ENCODE results near the gene CAMK1G. TPM values are rescaled to one million over a fixed set of nuclear protein-coding genes. Genes with fewer than 3 reads are reported as not detected.
A peak's percentile ranks its signal among the peaks of the same experiment; 100 is the strongest.

The CAMK1G gene
- total and polyA plus RNA-seq, 9 of the 15 experiments (the other 6 are each of a cell fraction or from before 2014, with no cell fraction given): not detected

DNA sequence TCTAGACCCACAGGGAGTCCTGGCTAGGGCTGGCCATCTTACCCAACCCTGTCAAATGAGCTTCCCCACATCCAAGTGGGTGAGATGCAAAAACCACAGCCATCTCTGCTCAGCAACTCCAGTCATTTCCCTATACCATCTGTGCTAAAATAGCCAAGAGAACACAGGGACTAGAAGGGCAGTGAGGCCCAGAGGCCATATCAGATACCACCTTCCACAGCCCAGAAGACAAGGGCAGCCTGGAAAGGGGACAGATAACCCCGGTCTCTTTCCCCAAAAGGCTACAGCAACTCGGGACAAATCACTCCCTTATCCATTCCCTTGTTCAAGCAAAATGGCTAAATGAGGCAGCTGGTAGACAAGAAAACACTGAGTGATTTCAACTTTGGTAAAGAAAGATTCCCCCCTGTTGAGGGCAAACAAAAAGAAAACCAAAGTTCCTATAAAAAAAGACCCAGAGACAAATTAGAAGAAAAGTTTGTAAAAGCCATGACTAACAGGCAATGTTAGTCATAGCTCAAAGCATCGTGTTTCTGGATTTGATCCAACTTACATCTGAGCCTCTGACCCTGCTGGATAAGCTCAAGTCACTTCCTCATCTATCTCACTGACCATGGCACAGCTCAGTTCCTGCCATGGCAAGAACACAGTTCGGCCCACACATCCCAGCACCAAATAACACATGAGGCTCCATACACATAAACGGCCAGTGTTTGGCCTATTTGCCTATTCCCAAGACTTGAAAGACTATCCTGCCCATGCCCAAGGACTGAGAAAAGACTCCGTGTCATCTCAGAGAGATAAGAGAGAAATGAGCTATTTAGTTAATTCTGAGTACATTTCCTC is 65.6 kb downstream of the CAMK1G start:
- no peaks in the 10 kb centered on the region for H3K9me3 ChIP-seq (replicated peaks; ENCODE audit: control insufficient read depth, insufficient read depth, low read depth, low read length)
- no peaks in the 10 kb centered on the region for H3K27me3 ChIP-seq (ENCODE audit: control insufficient read depth in 2 of 2, insufficient read depth in 2 of 2, low read length in 2 of 2)
- peaks cover 56 to 89% of the 10 kb centered on the region in 2 experiments for H3K4me1 ChIP-seq (replicated peaks in 1 of 2; ENCODE audit: control insufficient read depth in 2 of 2, insufficient read depth in 2 of 2, low read length in 2 of 2)
- peak overlapping the region; percentile 75; the same call in 2 of the 3 replicates for H3K27ac ChIP-seq (ENCODE audit: extremely low read depth, low read depth, low read length)
- H3K9me1 ChIP-seq (ENCODE audit: control insufficient read depth, insufficient read depth, low read length): no peaks in the 10 kb centered on the region
- DNase-seq (ENCODE audit: extremely low read depth in 1 of 4, low spot score in 3 of 4) (peak; percentile 46 to 86 (median 56)), ATAC-seq (peak; percentile 41), FAIRE-seq (peak; percentile 89)
- no TSS peak for BruUV-seq (replicated peaks)
- H3K9ac ChIP-seq (ENCODE audit: insufficient read depth in 1 of 2, low read depth in 2 of 2, low read length in 2 of 2): peak overlapping the region in 1 of 2 experiments; percentile 20; a peak in 2 of 4 replicates
- peak overlapping the region; percentile 18 for H2AFZ ChIP-seq (ENCODE audit: low read depth, low read length)
- peak overlapping the region; percentile 70 for H3K4me2 ChIP-seq (ENCODE audit: insufficient read depth, low read length)
- CTCF ChIA-PET (ENCODE audit: low intra/inter-chr PET ratio): no interaction called here
- POLR2A ChIA-PET: interaction anchor here (0.6 to 1.8 kb wide), 11 partner anchors 7 to 1589 kb away, joined by 3 to 6 read pairs (median 4); partner anchors contain the start of gene G0S2
- no peaks in the 10 kb centered on the region for H3K79me2 ChIP-seq (ENCODE audit: control insufficient read depth, insufficient read depth, low read length)
- H4K20me1 ChIP-seq (replicated peaks; ENCODE audit: control insufficient read depth, insufficient read depth, low read length): no peaks in the 10 kb centered on the region
- H3K4me3 ChIP-seq: no peak overlapping the region
- intact Hi-C loops (cut with micrococcal nuclease): no loop called here
- 3% methylated on average over 6 of the region's 6 CpGs for WGBS (ENCODE audit: insufficient coverage, low coverage, missing lambda C conversion rate)
- in situ Hi-C loops (cut with MboI): no loop called here
- no peaks in the 10 kb centered on the region for H3K36me3 ChIP-seq (ENCODE audit: control insufficient read depth, insufficient read depth, low read length)
- 0 out of 2 replicates have a peak, but pooled peaks have one; percentile 40 for TF ChIP-seq ZNF311 (CRISPR knock-in tag; IDR thresholded peaks at IDR 0.05)
- no peak for TF ChIP-seq TCF7 (IDR thresholded peaks at IDR 0.05; ENCODE audit: borderline replicate concordance)
- no peak for TF ChIP-seq ATF1 (CRISPR knock-in tag; IDR thresholded peaks at IDR 0.05)
- TF ChIP-seq ATF1 (tag; IDR thresholded peaks at IDR 0.05): peak; percentile 30; the same call in 1 of the 2 replicates
- 0 out of 2 replicates have a peak, but pooled peaks have one; percentile 59 for TF ChIP-seq ZNF584 (CRISPR knock-in tag; IDR thresholded peaks at IDR 0.05; ENCODE audit: low read depth)
- no peak for TF ChIP-seq HSF4 (CRISPR knock-in tag; IDR thresholded peaks at IDR 0.05; ENCODE audit: borderline replicate concordance)
- no peak for TF ChIP-seq ZNF57 (CRISPR knock-in tag; IDR thresholded peaks at IDR 0.05)
- TF ChIP-seq, protein P1, sequence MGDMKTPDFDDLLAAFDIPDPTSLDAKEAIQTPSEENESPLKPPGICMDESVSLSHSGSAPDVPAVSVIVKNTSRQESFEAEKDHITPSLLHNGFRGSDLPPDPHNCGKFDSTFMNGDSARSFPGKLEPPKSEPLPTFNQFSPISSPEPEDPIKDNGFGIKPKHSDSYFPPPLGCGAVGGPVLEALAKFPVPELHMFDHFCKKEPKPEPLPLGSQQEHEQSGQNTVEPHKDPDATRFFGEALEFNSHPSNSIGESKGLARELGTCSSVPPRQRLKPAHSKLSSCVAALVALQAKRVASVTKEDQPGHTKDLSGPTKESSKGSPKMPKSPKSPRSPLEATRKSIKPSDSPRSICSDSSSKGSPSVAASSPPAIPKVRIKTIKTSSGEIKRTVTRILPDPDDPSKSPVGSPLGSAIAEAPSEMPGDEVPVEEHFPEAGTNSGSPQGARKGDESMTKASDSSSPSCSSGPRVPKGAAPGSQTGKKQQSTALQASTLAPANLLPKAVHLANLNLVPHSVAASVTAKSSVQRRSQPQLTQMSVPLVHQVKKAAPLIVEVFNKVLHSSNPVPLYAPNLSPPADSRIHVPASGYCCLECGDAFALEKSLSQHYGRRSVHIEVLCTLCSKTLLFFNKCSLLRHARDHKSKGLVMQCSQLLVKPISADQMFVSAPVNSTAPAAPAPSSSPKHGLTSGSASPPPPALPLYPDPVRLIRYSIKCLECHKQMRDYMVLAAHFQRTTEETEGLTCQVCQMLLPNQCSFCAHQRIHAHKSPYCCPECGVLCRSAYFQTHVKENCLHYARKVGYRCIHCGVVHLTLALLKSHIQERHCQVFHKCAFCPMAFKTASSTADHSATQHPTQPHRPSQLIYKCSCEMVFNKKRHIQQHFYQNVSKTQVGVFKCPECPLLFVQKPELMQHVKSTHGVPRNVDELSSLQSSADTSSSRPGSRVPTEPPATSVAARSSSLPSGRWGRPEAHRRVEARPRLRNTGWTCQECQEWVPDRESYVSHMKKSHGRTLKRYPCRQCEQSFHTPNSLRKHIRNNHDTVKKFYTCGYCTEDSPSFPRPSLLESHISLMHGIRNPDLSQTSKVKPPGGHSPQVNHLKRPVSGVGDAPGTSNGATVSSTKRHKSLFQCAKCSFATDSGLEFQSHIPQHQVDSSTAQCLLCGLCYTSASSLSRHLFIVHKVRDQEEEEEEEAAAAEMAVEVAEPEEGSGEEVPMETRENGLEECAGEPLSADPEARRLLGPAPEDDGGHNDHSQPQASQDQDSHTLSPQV (IDR thresholded peaks at IDR 0.05): peak; percentile 93
- no peak for TF ChIP-seq CHD4 (IDR thresholded peaks at IDR 0.05; ENCODE audit: insufficient read depth, insufficient replicate concordance, low read depth, low read length, poor library complexity, severe bottlenecking)
- TF ChIP-seq, protein P2, sequence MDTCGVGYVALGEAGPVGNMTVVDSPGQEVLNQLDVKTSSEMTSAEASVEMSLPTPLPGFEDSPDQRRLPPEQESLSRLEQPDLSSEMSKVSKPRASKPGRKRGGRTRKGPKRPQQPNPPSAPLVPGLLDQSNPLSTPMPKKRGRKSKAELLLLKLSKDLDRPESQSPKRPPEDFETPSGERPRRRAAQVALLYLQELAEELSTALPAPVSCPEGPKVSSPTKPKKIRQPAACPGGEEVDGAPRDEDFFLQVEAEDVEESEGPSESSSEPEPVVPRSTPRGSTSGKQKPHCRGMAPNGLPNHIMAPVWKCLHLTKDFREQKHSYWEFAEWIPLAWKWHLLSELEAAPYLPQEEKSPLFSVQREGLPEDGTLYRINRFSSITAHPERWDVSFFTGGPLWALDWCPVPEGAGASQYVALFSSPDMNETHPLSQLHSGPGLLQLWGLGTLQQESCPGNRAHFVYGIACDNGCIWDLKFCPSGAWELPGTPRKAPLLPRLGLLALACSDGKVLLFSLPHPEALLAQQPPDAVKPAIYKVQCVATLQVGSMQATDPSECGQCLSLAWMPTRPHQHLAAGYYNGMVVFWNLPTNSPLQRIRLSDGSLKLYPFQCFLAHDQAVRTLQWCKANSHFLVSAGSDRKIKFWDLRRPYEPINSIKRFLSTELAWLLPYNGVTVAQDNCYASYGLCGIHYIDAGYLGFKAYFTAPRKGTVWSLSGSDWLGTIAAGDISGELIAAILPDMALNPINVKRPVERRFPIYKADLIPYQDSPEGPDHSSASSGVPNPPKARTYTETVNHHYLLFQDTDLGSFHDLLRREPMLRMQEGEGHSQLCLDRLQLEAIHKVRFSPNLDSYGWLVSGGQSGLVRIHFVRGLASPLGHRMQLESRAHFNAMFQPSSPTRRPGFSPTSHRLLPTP (IDR thresholded peaks at IDR 0.05; ENCODE audit: borderline replicate concordance, extremely low read depth, insufficient read length): no peak
- TF ChIP-seq ZBTB8A (IDR thresholded peaks at IDR 0.05; ENCODE audit: partially characterized antibody): no peak
- TF ChIP-seq TCFL5 (CRISPR knock-in tag; conservative IDR thresholded peaks at IDR 0.05): no peak
- TF ChIP-seq ZNF121 (CRISPR knock-in tag; conservative IDR thresholded peaks at IDR 0.05): no peak
- TF ChIP-seq FOXJ3 (CRISPR knock-in tag; IDR thresholded peaks at IDR 0.05): no peak
